NCI-H2196 (cell line): ENCODE data around the gene SMCO4.

Experiments
- DNase-seq: peaks from one replicate; lab custom pipeline; 2025; ENCODE audit not compliant: unreplicated experiment; lab: John Stamatoyannopoulos, UW

Gene SMCO4

GRCh38 chr11:93529707-93530467, 13.3 kb downstream of the SMCO4 start:
- no peak for DNase-seq

- DNase-seq = no peak
Observed at GRCh38 chr11:93528757-93529645, 14.2 kb downstream of the SMCO4 start.

- no peak for DNase-seq
Observed at GRCh38 chr11:93528252-93528651, 14.9 kb downstream of the SMCO4 start.

GRCh38 chr11:93526641-93527583, 16.3 kb downstream of the SMCO4 start:
- DNase-seq = no peak

GRCh38 chr11:93526346-93526633, 16.9 kb downstream of the SMCO4 start:
- no peak for DNase-seq

- no peak for DNase-seq
Observed at GRCh38 chr11:93525601-93526345, 17.4 kb downstream of the SMCO4 start.

- no peak for DNase-seq
Observed at GRCh38 chr11:93524858-93525257, 18.3 kb downstream of the SMCO4 start.

GRCh38 chr11:93524173-93524536, 19.0 kb downstream of the SMCO4 start:
- DNase-seq = no peak

- no peak for DNase-seq
Observed at GRCh38 chr11:93520726-93521509, 22.3 kb downstream of the SMCO4 start.

GRCh38 chr11:93519179-93519578, 24.0 kb downstream of the SMCO4 start:
- peak; percentile 23 for DNase-seq

GRCh38 chr11:93518081-93518480, 25.1 kb downstream of the SMCO4 start:
- DNase-seq = no peak

GRCh38 chr11:93517611-93518010, 25.6 kb downstream of the SMCO4 start:
- DNase-seq = no peak

GRCh38 chr11:93517041-93517440, 26.1 kb downstream of the SMCO4 start:
- DNase-seq = no peak

- no peak for DNase-seq
Observed at GRCh38 chr11:93515441-93516025, 27.7 kb downstream of the SMCO4 start.

- DNase-seq = no peak
Observed at GRCh38 chr11:93514712-93515111, 28.5 kb downstream of the SMCO4 start.

GRCh38 chr11:93513772-93514171, 29.4 kb downstream of the SMCO4 start:
- no peak for DNase-seq

GRCh38 chr11:93512949-93513667, 30.1 kb downstream of the SMCO4 start:
- DNase-seq = no peak

- DNase-seq = no peak
Observed at GRCh38 chr11:93512073-93512475, 31.1 kb downstream of the SMCO4 start.
